Ovary (tissue), 3 donors: ENCODE results near the gene MRPL48.

Experiments used
- CTCF ChIP-seq, 3 donors: fragments of 450-650 bp in 2 of 3; fragments of 200-600 bp in 1 of 3; IDR thresholded peaks; one replicate each; pipeline versions ENCODE4 v1.5.1 to v1.8.0; 2016 to 2022; ENCODE audit warnings: antibody characterized with exemption in 3 of 3, mild to moderate bottlenecking in 1 of 3
- POLR2A ChIP-seq: fragments of 450-650 bp; IDR thresholded peaks from one replicate; pipeline ENCODE4 v1.6.1; 2017; ENCODE audit warnings: antibody characterized with exemption, mild to moderate bottlenecking, moderate library complexity
- donor health status: DM: no; HTN: no; CAD: no.

GRCh38 chr11:73862986-73863385 lies 75.3 kb downstream of the MRPL48 start:
- TF ChIP-seq CTCF (IDR thresholded peaks at IDR 0.05) (no peak), POLR2A (no peak)
